ENCODE data around the gene CASKIN1. TPM values are rescaled to one million over a fixed set of nuclear protein-coding genes. Genes with fewer than 3 reads are reported as not detected.

The CASKIN1 gene
- total RNA-seq, 1 donor from 2014 or later: under 0.01 TPM

DNA sequence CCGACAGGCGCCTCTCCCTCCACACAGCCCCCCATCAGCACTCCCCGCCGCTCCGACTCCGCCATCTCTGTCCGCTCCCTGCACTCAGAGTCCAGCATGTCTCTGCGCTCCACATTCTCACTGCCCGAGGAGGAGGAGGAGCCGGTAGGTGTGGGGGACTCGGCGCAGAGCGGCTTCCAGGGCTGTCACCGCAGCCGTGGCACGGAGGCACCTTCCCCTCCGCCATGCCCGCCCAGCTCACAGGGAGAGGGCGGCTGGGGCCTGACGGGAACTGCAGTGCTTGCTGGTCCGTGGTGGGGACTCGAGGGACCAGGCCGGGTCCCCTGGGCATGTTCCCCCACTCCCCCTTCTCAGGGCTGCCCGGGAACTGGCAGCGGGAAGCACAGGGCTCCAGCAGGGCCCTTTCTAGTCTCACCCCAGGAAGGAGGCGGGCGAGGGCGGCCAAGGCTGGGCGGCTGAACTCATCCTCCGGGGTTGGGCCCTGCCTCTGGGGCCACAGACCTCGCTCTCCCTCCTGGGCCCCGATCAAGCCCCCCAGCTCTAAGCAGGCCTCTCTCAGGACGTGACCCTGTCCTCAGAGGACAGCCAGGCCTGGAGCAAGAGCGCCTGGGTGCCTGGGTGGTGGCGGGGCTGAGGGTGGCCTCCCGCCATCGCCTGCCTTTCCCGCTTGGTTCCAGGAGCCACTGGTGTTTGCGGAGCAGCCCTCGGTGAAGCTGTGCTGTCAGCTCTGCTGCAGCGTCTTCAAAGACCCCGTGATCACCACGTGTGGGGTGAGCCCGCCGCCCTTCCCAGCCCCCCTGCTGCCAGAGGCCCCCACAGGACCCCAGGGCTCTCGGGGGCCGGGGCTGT lies 25.6 kb downstream of the CASKIN1 start:
- Histone ChIP-seq H3K27me3 (ENCODE audit: control insufficient read depth, insufficient read depth, low read length) (no peaks in the 10 kb centered on the region), H3K4me3 (ENCODE audit: low read depth, low read length) (no peak overlapping the region), H3K36me3 (ENCODE audit: control insufficient read depth, insufficient read depth, low read length) (peaks cover 41% of the 10 kb centered on the region)
- FAIRE-seq (no peak), DNase-seq (ENCODE audit: low read depth) (no peak)
- TF ChIP-seq, protein P1, sequence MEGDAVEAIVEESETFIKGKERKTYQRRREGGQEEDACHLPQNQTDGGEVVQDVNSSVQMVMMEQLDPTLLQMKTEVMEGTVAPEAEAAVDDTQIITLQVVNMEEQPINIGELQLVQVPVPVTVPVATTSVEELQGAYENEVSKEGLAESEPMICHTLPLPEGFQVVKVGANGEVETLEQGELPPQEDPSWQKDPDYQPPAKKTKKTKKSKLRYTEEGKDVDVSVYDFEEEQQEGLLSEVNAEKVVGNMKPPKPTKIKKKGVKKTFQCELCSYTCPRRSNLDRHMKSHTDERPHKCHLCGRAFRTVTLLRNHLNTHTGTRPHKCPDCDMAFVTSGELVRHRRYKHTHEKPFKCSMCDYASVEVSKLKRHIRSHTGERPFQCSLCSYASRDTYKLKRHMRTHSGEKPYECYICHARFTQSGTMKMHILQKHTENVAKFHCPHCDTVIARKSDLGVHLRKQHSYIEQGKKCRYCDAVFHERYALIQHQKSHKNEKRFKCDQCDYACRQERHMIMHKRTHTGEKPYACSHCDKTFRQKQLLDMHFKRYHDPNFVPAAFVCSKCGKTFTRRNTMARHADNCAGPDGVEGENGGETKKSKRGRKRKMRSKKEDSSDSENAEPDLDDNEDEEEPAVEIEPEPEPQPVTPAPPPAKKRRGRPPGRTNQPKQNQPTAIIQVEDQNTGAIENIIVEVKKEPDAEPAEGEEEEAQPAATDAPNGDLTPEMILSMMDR (IDR thresholded peaks at IDR 0.05; ENCODE audit: insufficient read depth, low read length, severe bottlenecking): no peak

DNA sequence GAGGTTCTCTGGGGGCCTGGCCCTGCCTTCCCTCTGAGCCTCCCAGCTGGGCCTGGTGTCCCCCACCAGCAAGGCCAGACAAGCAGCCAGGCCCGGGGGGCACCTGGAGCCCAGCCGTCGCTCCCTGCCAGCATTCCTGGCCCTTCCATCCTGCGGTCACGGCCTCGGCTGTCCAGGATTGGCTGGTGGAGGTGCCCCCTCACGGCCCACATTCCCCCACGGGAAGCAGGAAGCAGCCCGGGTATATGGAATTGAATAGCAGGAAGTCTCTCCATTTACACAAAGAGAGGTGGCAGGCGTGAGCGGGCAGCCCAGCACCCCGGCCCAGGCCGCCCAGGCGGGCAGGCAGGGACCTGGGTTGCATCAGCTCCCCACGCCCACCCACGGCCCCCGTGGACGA lies 26.3 kb downstream of the CASKIN1 start:
- H3K4me3 ChIP-seq (ENCODE audit: low read depth, low read length): no peak overlapping the region
- H3K27me3 ChIP-seq (ENCODE audit: control insufficient read depth, insufficient read depth, low read length): no peaks in the 10 kb centered on the region
- peaks cover 40% of the 10 kb centered on the region for H3K36me3 ChIP-seq (ENCODE audit: control insufficient read depth, insufficient read depth, low read length)
- DNase-seq (ENCODE audit: low read depth) (no peak), FAIRE-seq (no peak)
- TF ChIP-seq, protein P1 (IDR thresholded peaks at IDR 0.05; ENCODE audit: insufficient read depth, low read length, severe bottlenecking): no peak

DNA sequence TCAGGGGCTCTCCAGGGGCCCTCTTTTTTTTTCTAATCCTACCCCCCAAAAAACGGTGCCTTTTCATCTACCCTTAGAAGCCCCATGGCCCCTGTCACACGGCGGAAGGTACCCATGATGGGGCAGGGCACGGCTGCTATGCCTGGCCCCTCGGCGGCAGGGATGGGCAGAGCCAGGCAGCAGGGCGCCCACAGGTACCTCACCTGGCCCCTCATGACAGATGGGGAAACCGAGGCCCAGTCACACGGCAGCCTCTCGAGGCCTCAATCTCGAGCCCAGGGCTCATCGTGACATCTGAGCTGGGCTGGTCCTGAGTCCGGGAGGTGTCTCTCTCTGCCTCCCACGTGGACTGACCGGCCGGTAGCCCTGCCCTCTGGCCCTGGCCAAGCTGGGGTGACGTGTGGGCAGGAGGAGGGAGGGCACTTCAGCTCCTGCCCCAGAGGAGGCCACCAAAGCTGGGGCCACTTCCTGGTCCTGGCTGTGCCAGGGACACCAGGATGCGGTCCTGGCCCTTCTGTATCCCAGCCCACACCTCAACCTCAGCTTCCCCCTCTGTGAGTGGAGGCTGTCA lies 29.3 kb downstream of the CASKIN1 start:
- TF ChIP-seq, protein P1 (IDR thresholded peaks at IDR 0.05; ENCODE audit: insufficient read depth, low read length, severe bottlenecking): no peak
- no peak overlapping the region for H3K4me3 ChIP-seq (ENCODE audit: low read depth, low read length)
- DNase-seq (ENCODE audit: low read depth) (no peak), FAIRE-seq (no peak)
- peaks cover 34% of the 10 kb centered on the region for H3K36me3 ChIP-seq (ENCODE audit: control insufficient read depth, insufficient read depth, low read length)
- no peaks in the 10 kb centered on the region for H3K27me3 ChIP-seq (ENCODE audit: control insufficient read depth, insufficient read depth, low read length)

DNA sequence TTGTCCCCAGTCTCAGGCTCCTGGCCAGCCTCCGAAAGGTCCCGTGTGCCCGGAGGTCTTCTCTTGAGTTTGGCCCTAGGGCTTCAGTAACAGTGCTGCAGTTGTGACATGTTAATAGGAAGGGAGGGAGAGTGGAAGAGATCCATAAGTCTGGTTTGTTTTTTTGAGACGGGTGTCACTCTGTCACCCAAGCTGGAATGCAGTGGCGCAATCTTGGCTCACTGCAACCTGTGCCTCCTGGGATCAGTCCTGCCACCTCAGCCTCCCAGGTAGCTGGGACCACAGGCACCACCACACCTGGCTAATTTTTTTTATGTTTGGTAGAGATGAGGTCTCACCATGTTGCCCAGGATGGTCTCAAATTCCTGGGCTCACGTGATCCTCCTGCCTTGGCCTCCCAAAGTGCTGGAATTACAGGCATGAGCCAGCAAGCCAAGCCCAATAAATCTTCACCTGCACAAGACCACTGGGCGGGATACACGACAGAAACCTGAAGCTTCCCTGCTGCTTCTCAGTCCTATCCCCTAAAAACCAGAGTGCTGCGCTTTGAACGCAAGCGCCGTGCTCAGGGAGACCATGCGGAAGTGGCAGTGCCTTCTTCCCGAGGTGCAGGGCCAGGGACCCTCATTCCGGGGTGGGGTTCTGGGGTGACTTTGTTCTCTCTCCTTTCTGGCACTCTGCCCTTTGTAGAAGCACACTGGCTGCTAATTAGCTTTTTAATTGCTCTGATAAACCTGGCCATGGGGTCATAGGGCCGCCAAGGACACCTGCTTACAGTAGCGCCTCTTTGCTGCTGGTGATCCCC lies 29.9 kb downstream of the CASKIN1 start:
- TF ChIP-seq, protein P1 (IDR thresholded peaks at IDR 0.05; ENCODE audit: insufficient read depth, low read length, severe bottlenecking): no peak
- Histone ChIP-seq H3K27me3 (ENCODE audit: control insufficient read depth, insufficient read depth, low read length) (no peaks in the 10 kb centered on the region), H3K36me3 (ENCODE audit: control insufficient read depth, insufficient read depth, low read length) (peaks cover 29% of the 10 kb centered on the region), H3K4me3 (ENCODE audit: low read depth, low read length) (no peak overlapping the region)
- DNase-seq (ENCODE audit: low read depth): no peak
- FAIRE-seq: no peak

DNA sequence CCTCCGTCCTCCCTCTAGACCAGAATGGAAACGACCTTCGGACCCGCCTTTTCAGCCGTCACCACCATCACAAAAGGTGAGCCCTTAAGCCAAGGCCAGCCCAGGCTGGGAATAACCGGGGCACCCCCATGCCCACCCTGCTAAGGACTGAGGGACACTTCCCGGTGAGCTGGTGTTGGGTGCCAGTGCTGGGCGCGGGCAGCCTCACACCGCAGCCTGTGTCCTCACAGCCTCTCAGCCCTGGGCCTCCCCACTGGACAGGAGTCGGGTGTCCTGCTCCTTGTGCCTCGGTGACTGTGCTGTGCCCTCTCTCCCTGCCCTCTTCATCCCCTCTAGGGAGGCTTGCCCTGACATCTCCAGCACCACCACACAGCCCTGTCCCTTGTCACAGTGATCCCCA lies 30.5 kb downstream of the CASKIN1 start:
- H3K36me3 ChIP-seq (ENCODE audit: control insufficient read depth, insufficient read depth, low read length): peaks cover 29% of the 10 kb centered on the region
- no peak for FAIRE-seq
- no peaks in the 10 kb centered on the region for H3K27me3 ChIP-seq (ENCODE audit: control insufficient read depth, insufficient read depth, low read length)
- no peak overlapping the region for H3K4me3 ChIP-seq (ENCODE audit: low read depth, low read length)
- no peak for DNase-seq (ENCODE audit: low read depth)
- TF ChIP-seq, protein P1 (IDR thresholded peaks at IDR 0.05; ENCODE audit: insufficient read depth, low read length, severe bottlenecking): no peak

Measured in bronchial epithelial cell (primary cell).